ENCODE data around the gene HEATR3.

HEATR3 gene

GRCh38 chr16:50065624-50066481, at the start of gene HEATR3:
HEATR3 (plus strand) TSS chr16:50065970; CDS start chr16:50066132, 162 bp downstream.
- H3K36me3 ChIP-seq (ENCODE audit: control insufficient read depth, insufficient read depth, low read length): no peaks in the 10 kb centered on the region
- peaks cover 15% of the 10 kb centered on the region for H3K4me1 ChIP-seq (ENCODE audit: control insufficient read depth, insufficient read depth, low read length)
- H3K4me3 ChIP-seq (ENCODE audit: low read length): peak within 1 kb of the TSS; percentile 73
- no peaks in the 10 kb centered on the region for H3K9me3 ChIP-seq (ENCODE audit: control insufficient read depth, low read length)
- H3K27me3 ChIP-seq (ENCODE audit: control insufficient read depth, insufficient read depth, low read length): no peaks in the 10 kb centered on the region
- peak within 1 kb of the TSS; percentile 79 for H3K9ac ChIP-seq (ENCODE audit: low read length)

- Histone ChIP-seq H3K27me3 (ENCODE audit: control insufficient read depth, insufficient read depth, low read length) (no peaks in the 10 kb centered on the region), H3K9me3 (ENCODE audit: control insufficient read depth, low read length) (no peaks in the 10 kb centered on the region), H3K9ac (ENCODE audit: low read length) (no peak overlapping the region), H3K36me3 (ENCODE audit: control insufficient read depth, insufficient read depth, low read length) (no peaks in the 10 kb centered on the region), H3K4me1 (ENCODE audit: control insufficient read depth, insufficient read depth, low read length) (no peaks in the 10 kb centered on the region), H3K4me3 (ENCODE audit: low read length) (no peak overlapping the region)
Measured at GRCh38 chr16:50017553-50017952, 48.2 kb upstream of the HEATR3 start.

GRCh38 chr16:50021544-50021943, 44.2 kb upstream of the HEATR3 start:
- peaks cover 5% of the 10 kb centered on the region for H3K4me1 ChIP-seq (ENCODE audit: control insufficient read depth, insufficient read depth, low read length)
- H3K27me3 ChIP-seq (ENCODE audit: control insufficient read depth, insufficient read depth, low read length): no peaks in the 10 kb centered on the region
- no peak overlapping the region for H3K4me3 ChIP-seq (ENCODE audit: low read length)
- no peak overlapping the region for H3K9ac ChIP-seq (ENCODE audit: low read length)
- H3K36me3 ChIP-seq (ENCODE audit: control insufficient read depth, insufficient read depth, low read length): no peaks in the 10 kb centered on the region
- no peaks in the 10 kb centered on the region for H3K9me3 ChIP-seq (ENCODE audit: control insufficient read depth, low read length)

GRCh38 chr16:50023641-50024040, 42.1 kb upstream of the HEATR3 start:
- no peak overlapping the region for H3K9ac ChIP-seq (ENCODE audit: low read length)
- no peaks in the 10 kb centered on the region for H3K9me3 ChIP-seq (ENCODE audit: control insufficient read depth, low read length)
- no peak overlapping the region for H3K4me3 ChIP-seq (ENCODE audit: low read length)
- peaks cover 5% of the 10 kb centered on the region for H3K4me1 ChIP-seq (ENCODE audit: control insufficient read depth, insufficient read depth, low read length)
- no peaks in the 10 kb centered on the region for H3K36me3 ChIP-seq (ENCODE audit: control insufficient read depth, insufficient read depth, low read length)
- no peaks in the 10 kb centered on the region for H3K27me3 ChIP-seq (ENCODE audit: control insufficient read depth, insufficient read depth, low read length)

GRCh38 chr16:50024207-50024606, 41.6 kb upstream of the HEATR3 start:
- H3K4me3 ChIP-seq (ENCODE audit: low read length): peak overlapping the region; percentile 24
- H3K36me3 ChIP-seq (ENCODE audit: control insufficient read depth, insufficient read depth, low read length): no peaks in the 10 kb centered on the region
- H3K9ac ChIP-seq (ENCODE audit: low read length): peak overlapping the region; percentile 56
- H3K27me3 ChIP-seq (ENCODE audit: control insufficient read depth, insufficient read depth, low read length): no peaks in the 10 kb centered on the region
- peaks cover 5% of the 10 kb centered on the region for H3K4me1 ChIP-seq (ENCODE audit: control insufficient read depth, insufficient read depth, low read length)
- no peaks in the 10 kb centered on the region for H3K9me3 ChIP-seq (ENCODE audit: control insufficient read depth, low read length)

- H3K9ac ChIP-seq (ENCODE audit: low read length): peak within 1 kb of the TSS; percentile 90
- no peaks in the 10 kb centered on the region for H3K27me3 ChIP-seq (ENCODE audit: control insufficient read depth, insufficient read depth, low read length)
- H3K9me3 ChIP-seq (ENCODE audit: control insufficient read depth, low read length): no peaks in the 10 kb centered on the region
- H3K36me3 ChIP-seq (ENCODE audit: control insufficient read depth, insufficient read depth, low read length): no peaks in the 10 kb centered on the region
- peaks cover 5% of the 10 kb centered on the region for H3K4me1 ChIP-seq (ENCODE audit: control insufficient read depth, insufficient read depth, low read length)
- peak within 1 kb of the TSS; percentile 96 for H3K4me3 ChIP-seq (ENCODE audit: low read length)
Measured at GRCh38 chr16:50024684-50025536, 40.9 kb upstream of the HEATR3 start, which contains the start of gene CNEP1R1. CNEP1R1 (plus strand) TSS chr16:50025225; CDS start chr16:50025316, 91 bp downstream.

GRCh38 chr16:50025537-50025931, 40.2 kb upstream of the HEATR3 start:
- H3K4me3 ChIP-seq (ENCODE audit: low read length): peak overlapping the region; percentile 96
- no peaks in the 10 kb centered on the region for H3K9me3 ChIP-seq (ENCODE audit: control insufficient read depth, low read length)
- no peaks in the 10 kb centered on the region for H3K27me3 ChIP-seq (ENCODE audit: control insufficient read depth, insufficient read depth, low read length)
- H3K36me3 ChIP-seq (ENCODE audit: control insufficient read depth, insufficient read depth, low read length): no peaks in the 10 kb centered on the region
- peaks cover 5% of the 10 kb centered on the region for H3K4me1 ChIP-seq (ENCODE audit: control insufficient read depth, insufficient read depth, low read length)
- H3K9ac ChIP-seq (ENCODE audit: low read length): peak overlapping the region; percentile 90

GRCh38 chr16:50027829-50028228, 37.9 kb upstream of the HEATR3 start:
- no peak overlapping the region for H3K9ac ChIP-seq (ENCODE audit: low read length)
- H3K36me3 ChIP-seq (ENCODE audit: control insufficient read depth, insufficient read depth, low read length): peaks cover 5% of the 10 kb centered on the region
- H3K4me1 ChIP-seq (ENCODE audit: control insufficient read depth, insufficient read depth, low read length): peaks cover 5% of the 10 kb centered on the region
- no peak overlapping the region for H3K4me3 ChIP-seq (ENCODE audit: low read length)
- no peaks in the 10 kb centered on the region for H3K9me3 ChIP-seq (ENCODE audit: control insufficient read depth, low read length)
- H3K27me3 ChIP-seq (ENCODE audit: control insufficient read depth, insufficient read depth, low read length): no peaks in the 10 kb centered on the region

GRCh38 chr16:50035468-50035992, 30.2 kb upstream of the HEATR3 start:
- Histone ChIP-seq H3K4me1 (ENCODE audit: control insufficient read depth, insufficient read depth, low read length) (peaks cover 35% of the 10 kb centered on the region), H3K9ac (ENCODE audit: low read length) (no peak overlapping the region), H3K27me3 (ENCODE audit: control insufficient read depth, insufficient read depth, low read length) (no peaks in the 10 kb centered on the region), H3K4me3 (ENCODE audit: low read length) (no peak overlapping the region), H3K36me3 (ENCODE audit: control insufficient read depth, insufficient read depth, low read length) (peaks cover 5% of the 10 kb centered on the region), H3K9me3 (ENCODE audit: control insufficient read depth, low read length) (no peaks in the 10 kb centered on the region)

GRCh38 chr16:50036426-50036825, 29.3 kb upstream of the HEATR3 start:
- no peaks in the 10 kb centered on the region for H3K27me3 ChIP-seq (ENCODE audit: control insufficient read depth, insufficient read depth, low read length)
- H3K36me3 ChIP-seq (ENCODE audit: control insufficient read depth, insufficient read depth, low read length): peaks cover 5% of the 10 kb centered on the region
- no peak overlapping the region for H3K4me3 ChIP-seq (ENCODE audit: low read length)

GRCh38 chr16:50037662-50038220, 28.0 kb upstream of the HEATR3 start:
- Histone ChIP-seq H3K4me3 (ENCODE audit: low read length) (no peak overlapping the region), H3K9ac (ENCODE audit: low read length) (no peak overlapping the region), H3K9me3 (ENCODE audit: control insufficient read depth, low read length) (no peaks in the 10 kb centered on the region), H3K4me1 (ENCODE audit: control insufficient read depth, insufficient read depth, low read length) (peaks cover 35% of the 10 kb centered on the region), H3K36me3 (ENCODE audit: control insufficient read depth, insufficient read depth, low read length) (no peaks in the 10 kb centered on the region), H3K27me3 (ENCODE audit: control insufficient read depth, insufficient read depth, low read length) (no peaks in the 10 kb centered on the region)

More at GRCh38 chr16:50036426-50036825, 29.3 kb upstream of the HEATR3 start:
- no peak overlapping the region for H3K9ac ChIP-seq (ENCODE audit: low read length)
- H3K9me3 ChIP-seq (ENCODE audit: control insufficient read depth, low read length): no peaks in the 10 kb centered on the region
- H3K4me1 ChIP-seq (ENCODE audit: control insufficient read depth, insufficient read depth, low read length): peaks cover 35% of the 10 kb centered on the region
